HCT116 (cell line): Measurements from ENCODE around the gene TRAIP.

ENCODE experiments used
- EZH2 ChIP-seq: fragments of 200-600 bp; sonication (generic); IDR thresholded peaks from 2 replicates; pipeline ENCODE4 v1.6.1; 2017; ENCODE audit warnings: antibody characterized with exemption, mixed run types
- EZH2phosphoT487 ChIP-seq: fragments of 200-600 bp; IDR thresholded peaks from 2 replicates; pipeline ENCODE4 v1.6.1; 2018; ENCODE audit warnings: antibody characterized with exemption, borderline replicate concordance
- JUND ChIP-seq: IDR thresholded peaks from 2 replicates; pipeline ENCODE4 v1.6.1; 2012
- POLR2A ChIP-seq: IDR thresholded peaks from 2 replicates; pipeline ENCODE4 v1.7.0; 2011; ENCODE audit warnings: borderline replicate concordance; ENCODE audit not compliant: insufficient read depth, insufficient read length; ENCODE audit errors: extremely low read depth
- POLR2AphosphoS5 ChIP-seq: IDR thresholded peaks from 2 replicates; pipeline ENCODE4 v1.6.1; 2011; ENCODE audit warnings: mild to moderate bottlenecking, low read depth, low read length, moderate library complexity
- SIN3A ChIP-seq: IDR thresholded peaks from 2 replicates; pipeline ENCODE4 v1.6.1; 2012; ENCODE audit warnings: low read depth
- SRF ChIP-seq: IDR thresholded peaks from 2 replicates; pipeline ENCODE4 v1.6.1; 2012; ENCODE audit warnings: low read depth
- YY1 ChIP-seq: IDR thresholded peaks from 2 replicates; pipeline ENCODE4 v1.6.1; 2011; ENCODE audit warnings: low read length, low read depth, moderate library complexity, mild to moderate bottlenecking; ENCODE audit not compliant: insufficient replicate concordance; ENCODE audit errors: extremely low read depth
- ZFX ChIP-seq: fragments of 450-650 bp; IDR thresholded peaks from 2 replicates; pipeline ENCODE4 v1.6.1; 2017
- TF ChIP-seq, protein P1 (sequence below), 3 experiments: fragments of 200-600 bp in 1 of 3; sonication (generic) in 1 of 3; IDR thresholded peaks in 2 of 3; conservative IDR thresholded peaks in 1 of 3; 2 replicates each; pipeline ENCODE4 v1.5.1; 2012 to 2017; ENCODE audit warnings: low read depth in 2 of 3, low read length in 2 of 3, antibody characterized with exemption in 1 of 3, borderline replicate concordance in 1 of 3, control low read depth in 1 of 3, mild to moderate bottlenecking in 1 of 3, mixed read lengths in 1 of 3, mixed run types in 1 of 3, moderate library complexity in 1 of 3; ENCODE audit not compliant: insufficient read depth in 1 of 3
- TF ChIP-seq, protein P2 (sequence below): IDR thresholded peaks from 2 replicates; pipeline ENCODE4 v1.6.1; 2012
- TF ChIP-seq, protein P3 (sequence below): IDR thresholded peaks from 2 replicates; pipeline ENCODE4 v1.6.1; 2012

DNA sequence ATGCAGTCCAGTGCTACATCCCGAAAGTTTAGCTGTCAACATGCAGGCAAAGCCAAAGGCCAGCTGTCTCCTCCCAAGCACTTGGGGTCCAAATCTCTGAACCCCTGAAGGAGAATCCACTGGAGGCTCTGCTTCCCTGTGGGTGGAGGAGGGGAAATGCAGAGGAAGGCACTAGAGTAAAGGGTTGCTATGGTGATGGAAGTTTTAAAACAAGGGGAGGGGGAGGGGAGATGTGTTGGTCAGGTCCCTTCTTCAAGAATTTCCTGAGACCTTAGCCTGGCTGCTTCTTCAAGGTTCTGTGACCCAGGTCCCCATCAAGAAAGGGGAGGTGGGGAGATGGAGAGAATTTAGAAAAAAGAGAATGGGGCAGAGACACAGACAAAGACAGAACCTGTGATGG is 11.0 kb upstream of the TRAIP start:
- TF ChIP-seq, protein P1, sequence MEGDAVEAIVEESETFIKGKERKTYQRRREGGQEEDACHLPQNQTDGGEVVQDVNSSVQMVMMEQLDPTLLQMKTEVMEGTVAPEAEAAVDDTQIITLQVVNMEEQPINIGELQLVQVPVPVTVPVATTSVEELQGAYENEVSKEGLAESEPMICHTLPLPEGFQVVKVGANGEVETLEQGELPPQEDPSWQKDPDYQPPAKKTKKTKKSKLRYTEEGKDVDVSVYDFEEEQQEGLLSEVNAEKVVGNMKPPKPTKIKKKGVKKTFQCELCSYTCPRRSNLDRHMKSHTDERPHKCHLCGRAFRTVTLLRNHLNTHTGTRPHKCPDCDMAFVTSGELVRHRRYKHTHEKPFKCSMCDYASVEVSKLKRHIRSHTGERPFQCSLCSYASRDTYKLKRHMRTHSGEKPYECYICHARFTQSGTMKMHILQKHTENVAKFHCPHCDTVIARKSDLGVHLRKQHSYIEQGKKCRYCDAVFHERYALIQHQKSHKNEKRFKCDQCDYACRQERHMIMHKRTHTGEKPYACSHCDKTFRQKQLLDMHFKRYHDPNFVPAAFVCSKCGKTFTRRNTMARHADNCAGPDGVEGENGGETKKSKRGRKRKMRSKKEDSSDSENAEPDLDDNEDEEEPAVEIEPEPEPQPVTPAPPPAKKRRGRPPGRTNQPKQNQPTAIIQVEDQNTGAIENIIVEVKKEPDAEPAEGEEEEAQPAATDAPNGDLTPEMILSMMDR (IDR thresholded peaks at IDR 0.05 in 2 of 3, conservative IDR thresholded peaks at IDR 0.05 in 1 of 3; ENCODE audit: borderline replicate concordance in 1 of 3, insufficient read depth in 1 of 3, low read depth in 2 of 3, low read length in 2 of 3) = no peak
- no peak for TF ChIP-seq POLR2A
- no peak for TF ChIP-seq ZFX
- TF ChIP-seq EZH2 = no peak
- no peak for TF ChIP-seq POLR2AphosphoS5
- TF ChIP-seq SRF = no peak
- TF ChIP-seq, protein P2, sequence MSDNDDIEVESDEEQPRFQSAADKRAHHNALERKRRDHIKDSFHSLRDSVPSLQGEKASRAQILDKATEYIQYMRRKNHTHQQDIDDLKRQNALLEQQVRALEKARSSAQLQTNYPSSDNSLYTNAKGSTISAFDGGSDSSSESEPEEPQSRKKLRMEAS = no peak
- no peak for TF ChIP-seq SIN3A
- no peak for TF ChIP-seq YY1
- TF ChIP-seq, protein P3, sequence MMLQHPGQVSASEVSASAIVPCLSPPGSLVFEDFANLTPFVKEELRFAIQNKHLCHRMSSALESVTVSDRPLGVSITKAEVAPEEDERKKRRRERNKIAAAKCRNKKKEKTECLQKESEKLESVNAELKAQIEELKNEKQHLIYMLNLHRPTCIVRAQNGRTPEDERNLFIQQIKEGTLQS = no peak
- TF ChIP-seq JUND = no peak
- no peak for TF ChIP-seq EZH2phosphoT487
